Upper lobe of left lung (tissue), 6 donors: ENCODE measurements around the gene SFSWAP. TPM values are rescaled to one million over a fixed set of nuclear protein-coding genes. Genes with fewer than 3 reads are reported as not detected.

Experiments
- ATAC-seq, 2 donors: fragments of 200-7000 bp; cut with Tn5 transposase; one replicate each; pipeline ENCODE4 v1.9.1; 2022; ENCODE audit warnings: mild to moderate bottlenecking in 2 of 2, moderate library complexity in 2 of 2; ENCODE audit not compliant: low FRiP score in 2 of 2
- DNase-seq, 2 donors: peaks; one replicate each; pipeline ENCODE4 v3.0.0-alpha.2; 2019 to 2020
- H3K27ac ChIP-seq, 4 donors: fragments of 200-600 bp; sonication (generic); one replicate each; pipeline ENCODE4 v1.5.1; 2016 to 2019
- H3K27me3 ChIP-seq, 4 donors: fragments of 200-600 bp; sonication (generic); one replicate each; pipeline ENCODE4 v1.5.1; 2017 to 2019
- H3K36me3 ChIP-seq, 4 donors: fragments of 200-600 bp; sonication (generic); one replicate each; pipeline ENCODE4 v1.5.1; 2016 to 2019
- H3K4me1 ChIP-seq, 4 donors: fragments of 200-600 bp; sonication (generic); one replicate each; pipeline ENCODE4 v1.5.1; 2018 to 2019
- H3K4me3 ChIP-seq, 4 donors: fragments of 200-600 bp; sonication (generic); one replicate each; pipeline ENCODE4 v1.5.1; 2017 to 2019; ENCODE audit warnings: mild to moderate bottlenecking in 2 of 4, moderate library complexity in 1 of 4
- H3K9me3 ChIP-seq, 4 donors: fragments of 200-600 bp; sonication (generic); one replicate each; pipeline ENCODE4 v1.5.1; 2018 to 2019
- EP300 ChIP-seq, 4 donors: sonication (generic); formaldehyde crosslinking; IDR thresholded peaks; one replicate each; pipeline ENCODE4 v1.5.1; 2017; ENCODE audit warnings: antibody characterized with exemption in 4 of 4, control low read depth in 2 of 4
- POLR2A ChIP-seq, 4 donors: fragments of 450-650 bp; IDR thresholded peaks; one replicate each; pipeline ENCODE4 v1.5.1; 2016 to 2017; ENCODE audit warnings: antibody characterized with exemption in 4 of 4, mild to moderate bottlenecking in 2 of 4
- POLR2AphosphoS5 ChIP-seq, 2 donors: sonication (generic); formaldehyde crosslinking; IDR thresholded peaks; one replicate each; pipeline ENCODE4 v1.5.1; 2017; ENCODE audit warnings: antibody characterized with exemption in 2 of 2
- WGBS, 2 donors: methylation state at CpG; one replicate each; pipeline ENCODE4 v1.1.5; 2017 to 2018; 5-methylcytosine and 5-hydroxymethylcytosine counted together
- total RNA-seq, 6 donors: library from RNA; depleted of rRNA in 4 of 6; stranded (reverse); fragments of >200 nt in 4 of 6; gene quantifications; one replicate each; pipeline versions ENCODE4 v1.1.0 to v1.2.1, GENCODE V29; 2016 to 2021
- TF ChIP-seq, protein P1 (sequence below), 6 experiments: fragments of 450-650 bp in 4 of 6; fragments of 200-600 bp in 2 of 6; sonication (generic) in 2 of 6; IDR thresholded peaks; one replicate each; pipeline ENCODE4 v1.5.1; 2016 to 2019; ENCODE audit warnings: antibody characterized with exemption in 6 of 6
- donor health status: DM: no; HTN: no; CAD: no; lungs with moderate emphysema.
- donor health status: DM: no; HTN: yes; CAD: no; lungs with severe emphysema.

The SFSWAP gene
- total RNA-seq, 6 donors from 2014 or later: 33.9 to 136 (median 51.4) TPM

DNA sequence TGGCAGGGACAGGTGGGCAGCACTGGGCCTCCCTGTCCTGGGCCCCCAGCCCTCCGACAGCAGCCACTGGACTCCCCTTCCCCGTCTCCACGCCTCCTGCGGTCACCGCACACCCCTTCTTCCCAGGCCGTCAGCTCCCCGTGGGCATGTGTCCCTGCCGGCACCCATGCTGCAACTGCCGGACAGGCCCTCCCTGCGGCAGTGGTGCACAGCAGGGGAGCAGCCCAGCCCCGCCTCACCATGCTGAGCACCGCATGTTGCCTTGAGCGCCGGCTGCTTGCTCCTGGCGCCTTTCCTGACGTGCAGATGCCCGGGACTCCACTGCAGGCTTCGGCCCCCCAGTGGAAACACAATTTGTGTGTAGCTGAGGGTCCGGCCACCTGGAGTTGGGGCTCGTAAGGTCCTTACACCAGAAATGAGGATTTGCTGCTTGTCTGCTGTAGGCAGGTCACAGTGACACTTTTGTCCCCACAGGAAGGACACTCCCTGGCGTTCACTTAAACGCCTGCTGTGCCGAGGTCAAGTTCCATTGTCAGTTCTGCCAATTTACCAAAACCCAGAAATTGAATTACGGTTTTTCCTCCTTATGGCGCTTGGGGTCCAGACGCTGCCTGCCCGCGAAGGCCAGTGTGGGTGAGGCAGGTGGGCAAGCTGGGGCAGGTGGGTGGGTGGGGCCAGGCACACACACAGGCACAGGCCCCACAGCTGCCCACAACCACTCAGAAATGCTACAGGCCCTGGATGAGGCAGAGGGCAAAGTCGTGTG, 89.1 kb downstream of the SFSWAP start:
- no peaks in the 10 kb centered on the region for H3K27me3 ChIP-seq
- no peak for TF ChIP-seq POLR2AphosphoS5 (IDR thresholded peaks at IDR 0.05)
- no peak for TF ChIP-seq EP300 (IDR thresholded peaks at IDR 0.05)
- no peak for TF ChIP-seq POLR2A (IDR thresholded peaks at IDR 0.05)
- TF ChIP-seq, protein P1, sequence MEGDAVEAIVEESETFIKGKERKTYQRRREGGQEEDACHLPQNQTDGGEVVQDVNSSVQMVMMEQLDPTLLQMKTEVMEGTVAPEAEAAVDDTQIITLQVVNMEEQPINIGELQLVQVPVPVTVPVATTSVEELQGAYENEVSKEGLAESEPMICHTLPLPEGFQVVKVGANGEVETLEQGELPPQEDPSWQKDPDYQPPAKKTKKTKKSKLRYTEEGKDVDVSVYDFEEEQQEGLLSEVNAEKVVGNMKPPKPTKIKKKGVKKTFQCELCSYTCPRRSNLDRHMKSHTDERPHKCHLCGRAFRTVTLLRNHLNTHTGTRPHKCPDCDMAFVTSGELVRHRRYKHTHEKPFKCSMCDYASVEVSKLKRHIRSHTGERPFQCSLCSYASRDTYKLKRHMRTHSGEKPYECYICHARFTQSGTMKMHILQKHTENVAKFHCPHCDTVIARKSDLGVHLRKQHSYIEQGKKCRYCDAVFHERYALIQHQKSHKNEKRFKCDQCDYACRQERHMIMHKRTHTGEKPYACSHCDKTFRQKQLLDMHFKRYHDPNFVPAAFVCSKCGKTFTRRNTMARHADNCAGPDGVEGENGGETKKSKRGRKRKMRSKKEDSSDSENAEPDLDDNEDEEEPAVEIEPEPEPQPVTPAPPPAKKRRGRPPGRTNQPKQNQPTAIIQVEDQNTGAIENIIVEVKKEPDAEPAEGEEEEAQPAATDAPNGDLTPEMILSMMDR (IDR thresholded peaks at IDR 0.05): no peak
- no peaks in the 10 kb centered on the region for H3K9me3 ChIP-seq
- H3K4me3 ChIP-seq: no peak overlapping the region
- peaks cover 9 to 61% (median 48%) of the 10 kb centered on the region in 4 donors for H3K36me3 ChIP-seq
- ATAC-seq (no peak), DNase-seq (peak in 1 of 2 donors; percentile 76)
- 92 to 94% methylated on average over 23 to 29 of the region's 29 CpGs for WGBS, 2 donors
- H3K4me1 ChIP-seq: peaks cover 3 to 23% (median 16%) of the 10 kb centered on the region in 4 donors
- H3K27ac ChIP-seq: no peak overlapping the region

DNA sequence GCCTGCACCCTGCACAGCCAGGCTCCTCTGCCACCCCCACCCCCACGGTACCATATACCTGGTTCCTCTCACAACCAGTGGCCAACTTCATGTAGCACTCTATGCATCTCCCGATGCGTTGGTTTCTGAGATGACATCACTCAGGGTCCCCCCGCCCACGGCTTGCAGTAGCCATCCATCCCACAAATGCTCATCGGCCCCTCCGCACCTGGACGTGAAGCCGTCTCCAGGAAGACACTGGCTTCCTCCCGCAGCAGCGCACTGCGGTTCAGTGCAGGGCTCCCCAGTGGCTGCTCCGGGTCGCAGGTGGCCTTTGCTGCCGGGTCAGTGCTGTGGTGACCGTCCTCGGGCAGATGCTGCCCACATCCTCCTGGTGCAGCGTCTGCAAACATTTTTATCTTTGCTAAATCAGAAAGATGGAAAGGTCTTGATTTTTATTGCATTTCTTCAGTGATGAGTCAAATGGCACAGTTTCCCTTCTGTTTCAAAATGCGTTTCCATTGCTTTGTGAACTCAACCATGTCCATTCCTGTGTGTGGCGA, 89.8 kb downstream of the SFSWAP start:
- ATAC-seq: no peak
- Histone ChIP-seq H3K27ac (no peak overlapping the region), H3K4me1 (peaks cover 3 to 18% (median 13%) of the 10 kb centered on the region in 4 donors), H3K4me3 (no peak overlapping the region), H3K27me3 (no peaks in the 10 kb centered on the region), H3K9me3 (no peaks in the 10 kb centered on the region), H3K36me3 (peaks cover 9 to 57% (median 47%) of the 10 kb centered on the region in 4 donors)
- no peak for DNase-seq
- 88 to 94% methylated on average over 19 to 20 of the region's 20 CpGs for WGBS, 2 donors
- TF ChIP-seq, protein P1 (IDR thresholded peaks at IDR 0.05): no peak
- TF ChIP-seq POLR2AphosphoS5 (IDR thresholded peaks at IDR 0.05) (no peak), EP300 (IDR thresholded peaks at IDR 0.05) (no peak), POLR2A (IDR thresholded peaks at IDR 0.05) (no peak)

DNA sequence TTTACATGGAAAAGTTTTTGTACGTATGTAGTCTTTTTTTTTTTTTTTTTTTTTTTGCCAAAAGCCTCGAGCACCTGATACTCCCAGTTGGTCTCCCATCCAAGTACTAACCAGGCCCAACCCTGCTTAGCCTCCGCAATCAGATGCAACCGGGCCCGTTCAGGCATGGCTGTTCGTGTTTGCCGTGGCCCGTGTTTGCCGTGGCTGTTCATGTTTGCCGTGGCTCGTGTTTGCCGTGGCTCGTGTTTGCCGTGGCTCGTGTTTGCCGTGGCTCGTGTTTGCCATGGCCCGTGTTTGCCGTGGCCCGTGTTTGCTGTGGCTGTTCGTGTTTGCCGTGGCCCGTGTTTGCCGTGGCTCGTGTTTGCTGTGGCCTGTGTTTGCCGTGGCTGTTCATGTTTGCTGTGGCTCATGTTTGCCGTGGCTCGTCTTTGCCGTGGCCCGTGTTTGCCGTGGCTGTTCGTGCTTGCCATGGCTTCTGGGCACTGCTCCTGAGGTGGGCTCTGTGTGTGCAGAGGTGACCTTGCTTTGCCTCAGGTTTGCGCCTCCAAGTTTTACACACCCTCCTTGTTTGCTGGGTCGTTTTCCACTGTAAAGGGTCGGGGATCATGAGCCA, 90.5 kb downstream of the SFSWAP start:
- Histone ChIP-seq H3K36me3 (peaks cover 9 to 57% (median 47%) of the 10 kb centered on the region in 4 donors), H3K27me3 (no peaks in the 10 kb centered on the region), H3K4me1 (peaks cover 0 to 12% (median 9%) of the 10 kb centered on the region in 4 donors), H3K4me3 (no peak overlapping the region), H3K27ac (no peak overlapping the region), H3K9me3 (no peaks in the 10 kb centered on the region)
- 84 to 89% methylated on average over 16 to 33 of the region's 35 CpGs for WGBS, 2 donors
- TF ChIP-seq POLR2AphosphoS5 (IDR thresholded peaks at IDR 0.05): no peak
- TF ChIP-seq EP300 (IDR thresholded peaks at IDR 0.05): no peak
- TF ChIP-seq, protein P1 (IDR thresholded peaks at IDR 0.05): no peak
- TF ChIP-seq POLR2A (IDR thresholded peaks at IDR 0.05): no peak
- ATAC-seq (no peak), DNase-seq (no peak)

DNA sequence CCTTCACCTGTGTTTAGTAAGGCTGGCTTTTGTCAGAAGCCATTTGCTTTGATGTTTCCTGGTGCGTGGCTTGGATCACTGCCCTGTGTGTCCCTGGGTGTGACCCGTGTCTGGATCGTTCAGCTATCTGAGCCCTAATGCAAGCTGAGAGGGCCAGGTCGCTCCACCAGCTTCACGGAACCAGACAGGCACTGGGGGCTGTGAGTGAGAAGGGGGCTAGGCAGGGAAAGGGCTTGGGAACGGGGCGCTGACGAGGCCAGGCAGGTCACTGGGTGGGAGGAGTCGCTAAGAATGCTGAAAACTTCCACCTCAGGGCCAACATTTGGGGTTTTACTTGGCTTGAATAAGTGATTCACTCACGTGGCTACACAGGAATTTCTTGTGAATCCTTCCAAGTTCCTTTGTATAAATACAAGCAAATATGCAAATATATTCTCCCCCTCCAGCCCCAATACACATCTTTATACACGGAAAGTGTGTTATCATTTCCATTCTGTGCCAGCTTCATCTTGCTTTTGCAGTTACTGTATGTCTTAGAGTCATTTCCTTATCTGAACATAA, 93.2 kb downstream of the SFSWAP start:
- peaks cover 0 to 9% (median 7%) of the 10 kb centered on the region in 4 donors for H3K4me1 ChIP-seq
- H3K36me3 ChIP-seq: peaks cover 0 to 35% (median 27%) of the 10 kb centered on the region in 4 donors
- H3K27me3 ChIP-seq: no peaks in the 10 kb centered on the region
- H3K4me3 ChIP-seq: no peak overlapping the region
- TF ChIP-seq POLR2AphosphoS5 (IDR thresholded peaks at IDR 0.05): no peak
- TF ChIP-seq EP300 (IDR thresholded peaks at IDR 0.05): no peak
- no peak for TF ChIP-seq POLR2A (IDR thresholded peaks at IDR 0.05)
- TF ChIP-seq, protein P1 (IDR thresholded peaks at IDR 0.05): no peak
- no peaks in the 10 kb centered on the region for H3K9me3 ChIP-seq
- H3K27ac ChIP-seq: no peak overlapping the region
- no peak for DNase-seq
- WGBS, 2 donors: 25 to 32% methylated on average over 11 of the region's 11 CpGs
- ATAC-seq: no peak
